Measurements from ENCODE around the gene DICER1.

DNA sequence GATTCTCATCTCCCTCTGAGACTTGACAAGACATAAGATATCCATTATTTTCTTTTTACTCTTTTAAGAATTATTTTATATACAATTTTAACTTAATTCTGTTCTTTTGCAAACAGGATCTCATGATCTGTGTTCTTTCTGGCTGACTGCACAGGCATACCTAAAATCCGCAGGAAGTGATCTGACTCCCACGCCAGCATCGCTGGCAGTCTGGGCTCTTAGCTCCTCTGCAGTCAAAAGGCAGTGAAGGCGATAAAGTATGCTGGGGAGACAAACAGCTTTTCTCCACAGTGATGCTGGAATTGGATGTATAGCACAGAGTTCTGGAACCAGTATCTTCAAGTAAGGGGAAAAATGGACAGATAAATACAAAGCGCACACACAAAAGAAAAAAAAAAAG is 52.4 kb downstream of the DICER1 start:
- TF ChIP-seq, protein P1, sequence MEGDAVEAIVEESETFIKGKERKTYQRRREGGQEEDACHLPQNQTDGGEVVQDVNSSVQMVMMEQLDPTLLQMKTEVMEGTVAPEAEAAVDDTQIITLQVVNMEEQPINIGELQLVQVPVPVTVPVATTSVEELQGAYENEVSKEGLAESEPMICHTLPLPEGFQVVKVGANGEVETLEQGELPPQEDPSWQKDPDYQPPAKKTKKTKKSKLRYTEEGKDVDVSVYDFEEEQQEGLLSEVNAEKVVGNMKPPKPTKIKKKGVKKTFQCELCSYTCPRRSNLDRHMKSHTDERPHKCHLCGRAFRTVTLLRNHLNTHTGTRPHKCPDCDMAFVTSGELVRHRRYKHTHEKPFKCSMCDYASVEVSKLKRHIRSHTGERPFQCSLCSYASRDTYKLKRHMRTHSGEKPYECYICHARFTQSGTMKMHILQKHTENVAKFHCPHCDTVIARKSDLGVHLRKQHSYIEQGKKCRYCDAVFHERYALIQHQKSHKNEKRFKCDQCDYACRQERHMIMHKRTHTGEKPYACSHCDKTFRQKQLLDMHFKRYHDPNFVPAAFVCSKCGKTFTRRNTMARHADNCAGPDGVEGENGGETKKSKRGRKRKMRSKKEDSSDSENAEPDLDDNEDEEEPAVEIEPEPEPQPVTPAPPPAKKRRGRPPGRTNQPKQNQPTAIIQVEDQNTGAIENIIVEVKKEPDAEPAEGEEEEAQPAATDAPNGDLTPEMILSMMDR (IDR thresholded peaks at IDR 0.05; ENCODE audit: low read length) = no peak
- TF ChIP-seq EZH2 (optimal IDR thresholded peaks at IDR 0.05; ENCODE audit: low read depth, low read length) = no peak

All from MM.1S (cell line).